HUES6 (cell line): Measurements from ENCODE around the gene KCNMA1.

Experiments
- H3K27ac ChIP-seq: 2 replicates; pipeline ENCODE4 v1.7.0; 2013; ENCODE audit warnings: low read depth, mild to moderate bottlenecking, low read length, inconsistent platforms
- H3K27me3 ChIP-seq: 2 replicates; pipeline ENCODE4 v1.6.1; 2013; ENCODE audit warnings: low read length; ENCODE audit not compliant: control insufficient read depth, insufficient read depth
- H3K36me3 ChIP-seq: 2 replicates; pipeline ENCODE4 v1.6.1; 2013; ENCODE audit warnings: low read length; ENCODE audit not compliant: control insufficient read depth, insufficient read depth
- H3K4me1 ChIP-seq: 2 replicates; pipeline ENCODE4 v1.6.1; 2013; ENCODE audit warnings: low read length; ENCODE audit not compliant: control insufficient read depth, insufficient read depth
- H3K4me3 ChIP-seq: 2 replicates; pipeline ENCODE4 v1.5.1; 2013; ENCODE audit warnings: low read depth, low read length
- H3K9ac ChIP-seq: one replicate; pipeline ENCODE4 v1.6.1; 2013; ENCODE audit warnings: mild to moderate bottlenecking, low read length
- H3K9me3 ChIP-seq: 2 replicates; pipeline ENCODE4 v1.6.1; 2013; ENCODE audit warnings: low read depth, low read length; ENCODE audit not compliant: control insufficient read depth, insufficient read depth

Gene KCNMA1

DNA sequence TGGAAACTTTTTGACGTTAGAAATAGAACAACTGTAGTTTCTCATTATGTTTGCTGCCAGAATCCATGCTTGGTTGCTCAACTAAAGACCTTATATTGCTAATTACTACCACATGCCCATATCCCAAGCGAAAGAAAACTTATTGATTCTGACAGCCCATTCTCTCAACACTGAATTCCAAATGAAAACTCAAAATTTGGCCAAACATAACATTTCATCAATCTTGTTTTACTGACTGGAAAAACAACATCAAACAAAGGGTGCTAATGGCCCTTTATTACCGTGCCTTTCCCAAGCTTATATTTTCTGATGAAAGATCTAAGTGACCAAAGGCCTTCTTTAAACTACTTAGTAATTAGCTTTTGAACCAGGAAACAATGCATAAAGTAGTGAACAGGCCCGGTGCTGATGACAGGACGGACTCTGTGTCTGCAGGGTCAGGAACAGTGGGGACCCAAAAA, 531.8 kb downstream of the KCNMA1 start:
- peaks cover 14% of the 10 kb centered on the region for H3K27me3 ChIP-seq
- no peak overlapping the region for H3K27ac ChIP-seq
- no peaks in the 10 kb centered on the region for H3K9me3 ChIP-seq
- H3K36me3 ChIP-seq: no peaks in the 10 kb centered on the region
- no peak overlapping the region for H3K9ac ChIP-seq
- no peak overlapping the region for H3K4me3 ChIP-seq
- H3K4me1 ChIP-seq: peaks cover 22% of the 10 kb centered on the region

DNA sequence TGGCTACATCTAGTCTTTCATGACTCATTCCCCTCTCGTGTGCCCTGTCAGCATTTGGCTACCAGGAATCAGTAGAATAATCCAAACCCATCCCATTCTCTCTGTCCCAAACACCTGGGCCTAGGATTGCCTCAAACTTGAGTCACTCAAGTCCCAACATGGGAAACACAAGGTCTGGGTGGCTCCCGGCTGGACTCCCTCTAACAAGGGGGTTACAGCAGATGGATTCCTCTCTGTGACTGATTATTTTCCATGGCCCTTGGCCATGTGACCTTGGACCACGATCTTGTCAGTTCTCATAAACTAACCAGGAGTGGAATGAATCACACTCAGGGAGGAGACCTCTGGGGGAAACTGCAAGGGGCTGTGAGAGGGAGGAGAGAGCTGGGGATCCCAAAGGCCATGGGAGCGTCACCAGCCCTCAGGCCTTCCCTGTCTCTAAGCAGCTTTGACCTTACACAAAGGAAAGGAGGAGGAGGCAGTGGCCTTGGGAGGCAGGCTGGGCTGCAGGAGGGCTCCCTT, 533.1 kb downstream of the KCNMA1 start:
- Histone ChIP-seq H3K9me3 (no peaks in the 10 kb centered on the region), H3K4me3 (no peak overlapping the region), H3K4me1 (peaks cover 14% of the 10 kb centered on the region), H3K9ac (no peak overlapping the region), H3K27ac (no peak overlapping the region), H3K36me3 (no peaks in the 10 kb centered on the region), H3K27me3 (peaks cover 14% of the 10 kb centered on the region)

GRCh38 chr10:77103213-77103612, 534.4 kb downstream of the KCNMA1 start:
- Histone ChIP-seq H3K36me3 (no peaks in the 10 kb centered on the region), H3K27ac (no peak overlapping the region), H3K4me1 (peaks cover 3% of the 10 kb centered on the region; the same call in 1 of the 2 replicates), H3K9me3 (no peaks in the 10 kb centered on the region), H3K9ac (no peak overlapping the region), H3K4me3 (no peak overlapping the region), H3K27me3 (peaks cover 14% of the 10 kb centered on the region)

GRCh38 chr10:77101341-77101740, 536.3 kb downstream of the KCNMA1 start:
- Histone ChIP-seq H3K4me1 (peaks cover 3% of the 10 kb centered on the region; the same call in 1 of the 2 replicates), H3K27ac (no peak overlapping the region), H3K9me3 (no peaks in the 10 kb centered on the region), H3K36me3 (no peaks in the 10 kb centered on the region), H3K4me3 (no peak overlapping the region), H3K27me3 (peaks cover 14% of the 10 kb centered on the region), H3K9ac (no peak overlapping the region)

DNA sequence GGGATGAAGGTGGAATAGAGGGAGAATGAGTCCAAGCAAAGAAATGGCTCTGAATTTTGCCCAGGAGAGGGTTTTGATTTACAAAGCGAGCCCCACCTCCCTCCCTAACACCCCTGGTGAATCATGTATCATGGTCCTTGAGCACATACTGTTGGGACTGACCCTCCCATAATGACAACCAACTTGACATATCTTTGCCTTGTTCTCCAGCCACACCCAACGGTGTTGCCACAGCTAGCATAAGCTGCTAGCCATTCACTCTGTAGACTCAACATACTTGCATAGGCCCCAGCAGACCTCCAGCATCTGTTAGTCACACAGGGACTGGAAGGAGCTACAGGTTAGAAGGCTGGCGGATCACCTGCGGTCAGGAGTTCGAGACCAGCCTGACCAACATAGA, 538.5 kb downstream of the KCNMA1 start:
- no peaks in the 10 kb centered on the region for H3K36me3 ChIP-seq
- peaks cover 11% of the 10 kb centered on the region for H3K27me3 ChIP-seq
- H3K4me3 ChIP-seq: no peak overlapping the region
- no peak overlapping the region for H3K9ac ChIP-seq
- no peaks in the 10 kb centered on the region for H3K4me1 ChIP-seq
- H3K27ac ChIP-seq: no peak overlapping the region
- no peaks in the 10 kb centered on the region for H3K9me3 ChIP-seq

DNA sequence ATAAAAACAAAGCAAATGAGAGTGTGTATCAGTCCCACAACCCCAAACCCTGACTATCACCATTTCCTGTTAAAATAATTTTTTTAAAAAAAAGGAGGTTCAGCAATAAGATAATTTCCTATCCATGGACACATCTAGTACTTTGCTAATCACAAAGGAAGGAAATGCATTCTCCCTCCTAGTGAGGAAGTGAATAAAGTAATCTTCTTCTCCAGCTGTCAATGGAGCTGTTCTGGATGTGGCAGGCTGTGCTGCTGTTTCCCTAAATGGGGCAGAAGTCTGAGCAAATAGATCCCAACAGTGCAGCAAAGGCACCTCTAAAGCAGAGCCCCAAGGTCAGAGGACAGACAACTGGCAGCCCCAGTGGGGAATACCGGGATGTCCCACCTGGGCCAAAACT, 540.0 kb downstream of the KCNMA1 start:
- H3K27ac ChIP-seq: no peak overlapping the region
- no peaks in the 10 kb centered on the region for H3K27me3 ChIP-seq
- no peaks in the 10 kb centered on the region for H3K4me1 ChIP-seq

DNA sequence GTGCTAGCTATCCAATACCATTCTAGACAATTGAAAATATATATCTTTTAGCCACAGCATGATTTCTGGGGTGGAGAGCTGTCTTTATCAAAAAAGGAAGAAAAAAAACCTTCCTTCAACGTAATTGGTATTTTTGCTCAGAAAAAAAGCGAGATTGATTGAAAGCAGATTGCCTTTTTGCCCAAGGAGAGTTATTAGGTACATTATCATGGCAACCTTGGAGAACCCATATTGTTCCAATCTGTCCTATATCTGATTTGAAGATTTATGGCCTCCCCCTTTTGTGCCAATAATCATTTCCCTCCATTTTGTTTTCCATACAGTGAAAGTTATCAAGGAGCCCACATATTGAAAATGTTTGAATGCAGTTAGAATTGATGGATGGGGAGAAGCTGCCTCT, 544.5 kb downstream of the KCNMA1 start:
- no peaks in the 10 kb centered on the region for H3K36me3 ChIP-seq
- H3K4me1 ChIP-seq: no peaks in the 10 kb centered on the region
- H3K4me3 ChIP-seq: no peak overlapping the region
- no peak overlapping the region for H3K9ac ChIP-seq
- H3K9me3 ChIP-seq: no peaks in the 10 kb centered on the region
- no peak overlapping the region for H3K27ac ChIP-seq
- H3K27me3 ChIP-seq: no peaks in the 10 kb centered on the region

More for the DNA sequence above, 540.0 kb downstream of the KCNMA1 start:
- Histone ChIP-seq H3K9ac (no peak overlapping the region), H3K9me3 (no peaks in the 10 kb centered on the region), H3K36me3 (no peaks in the 10 kb centered on the region), H3K4me3 (no peak overlapping the region)

GRCh38 chr10:77091597-77092165, 545.9 kb downstream of the KCNMA1 start:
- H3K27me3 ChIP-seq: no peaks in the 10 kb centered on the region
- no peak overlapping the region for H3K9ac ChIP-seq
- H3K27ac ChIP-seq: no peak overlapping the region
- H3K4me3 ChIP-seq: no peak overlapping the region
- no peaks in the 10 kb centered on the region for H3K9me3 ChIP-seq
- no peaks in the 10 kb centered on the region for H3K36me3 ChIP-seq
- H3K4me1 ChIP-seq: no peaks in the 10 kb centered on the region

- Histone ChIP-seq H3K4me1 (no peaks in the 10 kb centered on the region), H3K27me3 (no peaks in the 10 kb centered on the region), H3K27ac (no peak overlapping the region), H3K9ac (no peak overlapping the region), H3K4me3 (no peak overlapping the region), H3K9me3 (no peaks in the 10 kb centered on the region), H3K36me3 (no peaks in the 10 kb centered on the region)
Measured at GRCh38 chr10:77090381-77091356, 546.9 kb downstream of the KCNMA1 start.

- Histone ChIP-seq H3K36me3 (no peaks in the 10 kb centered on the region), H3K9ac (no peak overlapping the region), H3K4me3 (no peak overlapping the region), H3K27ac (no peak overlapping the region), H3K9me3 (no peaks in the 10 kb centered on the region), H3K27me3 (no peaks in the 10 kb centered on the region), H3K4me1 (peaks cover 8% of the 10 kb centered on the region)
Measured at GRCh38 chr10:77087366-77087765, 550.2 kb downstream of the KCNMA1 start.

- Histone ChIP-seq H3K36me3 (no peaks in the 10 kb centered on the region), H3K4me3 (no peak overlapping the region), H3K27me3 (no peaks in the 10 kb centered on the region), H3K27ac (no peak overlapping the region), H3K4me1 (peaks cover 16% of the 10 kb centered on the region), H3K9ac (no peak overlapping the region), H3K9me3 (no peaks in the 10 kb centered on the region)
Measured at GRCh38 chr10:77086081-77086480, 551.5 kb downstream of the KCNMA1 start.
